CD1c-positive myeloid dendritic cell (primary cell): ENCODE data around the gene C16orf89.
A peak's percentile ranks its signal among the peaks of the same experiment; 100 is the strongest.
"Not testable (repeated sequence)": the region's sequence is repeated elsewhere in the genome, so short reads cannot be mapped to it uniquely, and the experiment has no call there.

Experiments
- DNase-seq: peaks from one replicate; pipeline ENCODE4 v3.0.0-alpha.2; 2016; ENCODE audit errors: extremely low spot score

The C16orf89 gene

GRCh38 chr16:5084099-5084731 is 18.5 kb upstream of the C16orf89 start:
- not testable (repeated sequence) for DNase-seq

GRCh38 chr16:5083646-5084045 is 17.9 kb upstream of the C16orf89 start:
- DNase-seq, result not testable (repeated sequence)

GRCh38 chr16:5080996-5081395 is 15.2 kb upstream of the C16orf89 start:
- not testable (repeated sequence) for DNase-seq

- DNase-seq, result not testable (repeated sequence)
Measured at GRCh38 chr16:5080461-5080860, 14.7 kb upstream of the C16orf89 start.

GRCh38 chr16:5078626-5079025 is 12.9 kb upstream of the C16orf89 start:
- no peak for DNase-seq

- DNase-seq, result no peak
Measured at GRCh38 chr16:5077304-5077703, 11.5 kb upstream of the C16orf89 start.

GRCh38 chr16:5075637-5076036 is 9.9 kb upstream of the C16orf89 start:
- DNase-seq, result no peak

GRCh38 chr16:5073771-5074170 is 8.0 kb upstream of the C16orf89 start:
- DNase-seq, result not testable (repeated sequence)

- DNase-seq, result no peak
Measured at GRCh38 chr16:5073279-5073629, 7.5 kb upstream of the C16orf89 start.

GRCh38 chr16:5072334-5073278 is 6.8 kb upstream of the C16orf89 start:
- DNase-seq, result no peak

GRCh38 chr16:5071681-5072333 is 6.1 kb upstream of the C16orf89 start, which contains the start of gene ALG1:
TSS of gene ALG1 (plus strand) at chr16:5071843. CDS start at chr16:5071850, 7 bp downstream.
- DNase-seq, result peak; percentile 94

- no peak for DNase-seq
Measured at GRCh38 chr16:5071341-5071680, 5.6 kb upstream of the C16orf89 start.

- DNase-seq, result no peak
Measured at GRCh38 chr16:5070431-5071186, 4.9 kb upstream of the C16orf89 start.

- DNase-seq, result no peak
Measured at GRCh38 chr16:5069854-5070253, 4.1 kb upstream of the C16orf89 start.

- no peak for DNase-seq
Measured at GRCh38 chr16:5069048-5069447, 3.3 kb upstream of the C16orf89 start.

- no peak for DNase-seq
Measured at GRCh38 chr16:5066511-5066910, 755 bp upstream of the C16orf89 start.

- DNase-seq, result no peak
Measured at GRCh38 chr16:5065326-5065725, 430 bp downstream of the C16orf89 start.

- DNase-seq, result no peak
Measured at GRCh38 chr16:5064915-5065314, 841 bp downstream of the C16orf89 start.

GRCh38 chr16:5062790-5063765 is 2.7 kb downstream of the C16orf89 start:
- no peak for DNase-seq

GRCh38 chr16:5062051-5062450 is 3.7 kb downstream of the C16orf89 start:
- DNase-seq, result no peak
